ACC112 (cell line): Measurements from ENCODE around the gene MAGI1.

Experiments
- H2AFZ ChIP-seq: fragments of 200-600 bp; sonication (generic); one replicate; pipeline ENCODE4 v1.6.0; 2017; ENCODE audit warnings: antibody characterized with exemption, low read length; ENCODE audit not compliant: unreplicated experiment
- H3K27ac ChIP-seq: fragments of 200-600 bp; sonication (generic); 2 replicates; pipeline ENCODE4 v1.5.1; 2014; ENCODE audit warnings: low read depth, mild to moderate bottlenecking, antibody characterized with exemption, low read length, moderate library complexity
- H3K27me3 ChIP-seq: fragments of 200-600 bp; sonication (generic); 2 replicates; pipeline ENCODE4 v1.6.1; 2014; ENCODE audit warnings: mild to moderate bottlenecking, antibody characterized with exemption, low read length, moderate library complexity, mixed read lengths; ENCODE audit not compliant: insufficient read depth
- H3K36me3 ChIP-seq: fragments of 200-600 bp; sonication (generic); 2 replicates; pipeline ENCODE4 v1.6.1; 2016; ENCODE audit warnings: mild to moderate bottlenecking, antibody characterized with exemption, low read length, moderate library complexity, mixed read lengths; ENCODE audit not compliant: insufficient read depth
- H3K4me1 ChIP-seq: fragments of 200-600 bp; sonication (generic); one replicate; pipeline ENCODE4 v1.6.1; 2016; ENCODE audit warnings: low read length, mixed read lengths; ENCODE audit not compliant: insufficient read depth, unreplicated experiment, control insufficient read depth
- H3K4me3 ChIP-seq: fragments of 200-600 bp; sonication (generic); 2 replicates; pipeline ENCODE4 v1.5.1; 2014; ENCODE audit warnings: mild to moderate bottlenecking, low read depth, low read length
- H3K79me2 ChIP-seq: fragments of 200-600 bp; sonication (generic); one replicate; pipeline ENCODE4 v1.6.0; 2016; ENCODE audit warnings: low read length; ENCODE audit not compliant: control insufficient read depth, unreplicated experiment, insufficient read depth

MAGI1 gene

DNA sequence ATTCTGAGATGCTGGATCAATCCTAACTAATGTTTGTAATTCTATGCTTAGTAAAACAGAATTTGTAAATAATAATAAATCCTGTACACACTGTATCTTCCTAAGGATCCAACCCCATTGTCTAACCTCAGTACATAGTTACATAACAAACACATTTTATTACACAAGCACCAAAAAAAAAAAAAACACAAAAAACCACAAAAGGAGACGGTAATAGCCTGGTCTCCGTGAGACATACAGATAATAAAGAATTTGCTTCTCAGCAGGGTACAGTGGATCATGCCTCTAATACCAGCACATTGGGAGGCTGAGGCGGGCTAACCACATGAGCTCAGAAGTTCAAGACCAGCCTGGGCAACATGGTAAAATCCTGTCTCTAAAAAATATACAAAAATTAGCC lies 558.7 kb downstream of the MAGI1 start:
- no peaks in the 10 kb centered on the region for H3K4me1 ChIP-seq
- H3K79me2 ChIP-seq = no peaks in the 10 kb centered on the region

GRCh38 chr3:65478551-65479500 lies 559.9 kb downstream of the MAGI1 start:
- H3K36me3 ChIP-seq = no peaks in the 10 kb centered on the region
- no peaks in the 10 kb centered on the region for H3K4me1 ChIP-seq
- H3K27me3 ChIP-seq = no peaks in the 10 kb centered on the region
- H3K4me3 ChIP-seq = no peak overlapping the region
- no peaks in the 10 kb centered on the region for H3K79me2 ChIP-seq
- H2AFZ ChIP-seq = no peak overlapping the region
- no peak overlapping the region for H3K27ac ChIP-seq

More for the DNA sequence above, 558.7 kb downstream of the MAGI1 start:
- H3K27ac ChIP-seq = no peak overlapping the region
- H3K36me3 ChIP-seq = no peaks in the 10 kb centered on the region
- H3K27me3 ChIP-seq = no peaks in the 10 kb centered on the region
- H2AFZ ChIP-seq = no peak overlapping the region
- H3K4me3 ChIP-seq = no peak overlapping the region

- no peaks in the 10 kb centered on the region for H3K4me1 ChIP-seq
- H3K36me3 ChIP-seq = no peaks in the 10 kb centered on the region
- no peak overlapping the region for H2AFZ ChIP-seq
- H3K4me3 ChIP-seq = no peak overlapping the region
- no peaks in the 10 kb centered on the region for H3K27me3 ChIP-seq
- no peaks in the 10 kb centered on the region for H3K79me2 ChIP-seq
- H3K27ac ChIP-seq = no peak overlapping the region
Observed at GRCh38 chr3:65473736-65474135, 565.0 kb downstream of the MAGI1 start.

- Histone ChIP-seq H3K4me3 (no peak overlapping the region), H3K4me1 (no peaks in the 10 kb centered on the region), H3K79me2 (no peaks in the 10 kb centered on the region), H3K27ac (no peak overlapping the region), H3K36me3 (no peaks in the 10 kb centered on the region), H3K27me3 (no peaks in the 10 kb centered on the region), H2AFZ (no peak overlapping the region)
Observed at GRCh38 chr3:65472501-65472900, 566.2 kb downstream of the MAGI1 start.

GRCh38 chr3:65466300-65466988 lies 572.3 kb downstream of the MAGI1 start:
- H3K27me3 ChIP-seq = no peaks in the 10 kb centered on the region
- no peak overlapping the region for H3K4me3 ChIP-seq
- no peaks in the 10 kb centered on the region for H3K4me1 ChIP-seq
- H3K79me2 ChIP-seq = no peaks in the 10 kb centered on the region
- H2AFZ ChIP-seq = no peak overlapping the region
- H3K36me3 ChIP-seq = no peaks in the 10 kb centered on the region
- H3K27ac ChIP-seq = no peak overlapping the region

DNA sequence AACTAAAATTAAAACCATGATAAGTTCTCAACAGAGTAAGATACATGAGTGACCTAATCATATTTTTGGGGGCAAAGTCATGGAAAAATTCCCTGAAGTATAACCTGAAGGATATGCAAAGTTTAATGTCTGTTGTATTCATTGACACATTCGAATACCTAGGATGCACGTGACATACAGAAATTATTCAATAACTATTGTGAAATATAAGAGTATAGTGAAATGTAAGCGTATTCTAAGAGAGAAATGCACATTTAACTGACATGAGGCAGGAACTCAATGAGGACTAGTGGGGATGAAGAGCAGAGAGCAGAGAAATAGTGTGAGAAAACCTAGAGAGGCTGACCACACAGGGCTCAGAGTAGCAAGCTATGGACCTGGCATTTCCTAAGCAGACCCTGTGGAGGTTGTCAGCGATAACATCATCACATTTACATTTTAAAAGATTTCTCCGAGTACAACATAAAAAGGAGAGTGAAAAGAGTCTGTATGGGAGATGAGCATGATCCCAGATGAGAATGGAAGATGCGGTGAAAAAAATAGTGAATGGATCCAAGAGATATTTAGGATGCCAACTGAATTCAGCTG lies 588.8 kb downstream of the MAGI1 start:
- Histone ChIP-seq H3K27ac (no peak overlapping the region), H3K27me3 (no peaks in the 10 kb centered on the region), H3K4me1 (no peaks in the 10 kb centered on the region), H3K4me3 (no peak overlapping the region), H3K36me3 (no peaks in the 10 kb centered on the region), H2AFZ (no peak overlapping the region), H3K79me2 (no peaks in the 10 kb centered on the region)

DNA sequence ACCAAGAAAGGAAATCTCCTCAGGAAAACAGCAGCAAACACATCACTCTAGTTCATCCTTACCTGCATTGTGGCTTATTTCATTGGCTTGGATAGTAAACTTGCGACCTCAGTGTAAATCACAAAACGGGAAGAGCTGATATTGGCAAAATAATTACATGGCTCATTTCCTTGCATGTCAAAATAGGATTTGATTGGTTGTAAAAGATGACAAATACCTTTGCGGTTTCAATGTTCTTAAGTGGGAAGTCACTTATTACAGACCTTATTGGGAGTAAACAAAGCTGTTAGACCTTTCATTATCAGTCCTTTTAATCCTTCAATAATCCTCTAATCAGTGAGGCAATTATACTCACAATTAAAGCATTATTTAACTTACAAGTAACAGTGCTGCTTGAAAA lies 590.6 kb downstream of the MAGI1 start:
- Histone ChIP-seq H3K4me1 (no peaks in the 10 kb centered on the region), H2AFZ (no peak overlapping the region), H3K27me3 (no peaks in the 10 kb centered on the region)

DNA sequence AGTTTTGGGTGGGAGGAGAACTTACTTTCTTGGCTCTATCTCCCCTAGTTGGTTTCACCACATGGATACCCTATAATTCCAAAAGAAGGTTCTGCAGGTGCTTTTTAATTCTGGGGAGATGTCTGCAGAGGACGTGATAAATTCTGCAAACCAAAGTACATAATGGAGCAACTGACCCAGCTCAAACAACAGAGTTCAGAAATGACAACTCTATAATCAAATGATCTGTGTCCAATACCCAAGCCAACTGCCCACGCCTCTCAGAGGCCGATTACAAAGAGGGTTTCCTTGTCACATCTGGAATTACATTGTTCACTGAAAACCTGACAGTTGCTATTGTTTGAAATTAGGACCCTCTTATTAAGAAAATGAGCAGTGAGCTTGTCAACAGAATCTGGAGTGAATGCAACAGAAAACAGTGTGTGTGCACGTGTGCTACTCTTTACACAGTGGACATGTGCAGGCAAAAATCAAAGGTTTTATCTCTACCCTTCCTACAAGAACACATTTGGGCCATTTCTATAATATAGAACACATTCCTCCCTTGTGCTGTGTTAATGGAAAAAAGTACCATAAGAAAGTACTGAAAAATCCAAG lies 593.0 kb downstream of the MAGI1 start:
- no peak overlapping the region for H2AFZ ChIP-seq
- no peak overlapping the region for H3K27ac ChIP-seq
- no peaks in the 10 kb centered on the region for H3K27me3 ChIP-seq
- H3K4me3 ChIP-seq = no peak overlapping the region
- no peaks in the 10 kb centered on the region for H3K79me2 ChIP-seq
- H3K4me1 ChIP-seq = no peaks in the 10 kb centered on the region
- no peaks in the 10 kb centered on the region for H3K36me3 ChIP-seq

More for the DNA sequence above, 590.6 kb downstream of the MAGI1 start:
- Histone ChIP-seq H3K36me3 (no peaks in the 10 kb centered on the region), H3K79me2 (no peaks in the 10 kb centered on the region), H3K4me3 (no peak overlapping the region), H3K27ac (no peak overlapping the region)

DNA sequence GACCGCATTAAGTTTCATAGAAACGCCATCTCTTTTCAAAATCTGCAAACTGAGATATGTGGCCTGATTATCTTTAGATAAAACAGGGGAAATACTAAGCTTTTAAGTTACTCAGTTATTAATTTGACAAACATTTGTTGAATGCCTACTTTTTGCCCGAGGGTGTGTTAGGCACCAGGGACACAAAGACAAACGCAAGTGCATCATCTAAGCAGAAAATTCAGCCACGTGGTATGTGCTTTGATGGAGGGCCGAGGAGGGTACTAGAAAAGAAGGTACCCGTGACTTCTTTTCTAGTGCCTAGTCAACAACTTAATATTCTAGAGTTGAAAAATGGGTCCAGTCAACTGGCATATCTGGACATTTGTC lies 594.3 kb downstream of the MAGI1 start:
- Histone ChIP-seq H3K27me3 (no peaks in the 10 kb centered on the region), H2AFZ (no peak overlapping the region)

GRCh38 chr3:65443739-65444446 lies 594.8 kb downstream of the MAGI1 start:
- no peaks in the 10 kb centered on the region for H3K27me3 ChIP-seq
- H3K36me3 ChIP-seq = no peaks in the 10 kb centered on the region
- H3K79me2 ChIP-seq = no peaks in the 10 kb centered on the region
- no peak overlapping the region for H2AFZ ChIP-seq
- no peak overlapping the region for H3K4me3 ChIP-seq
- no peak overlapping the region for H3K27ac ChIP-seq
- H3K4me1 ChIP-seq = no peaks in the 10 kb centered on the region

More for the DNA sequence above, 594.3 kb downstream of the MAGI1 start:
- H3K4me1 ChIP-seq = no peaks in the 10 kb centered on the region
- no peak overlapping the region for H3K27ac ChIP-seq
- H3K79me2 ChIP-seq = no peaks in the 10 kb centered on the region
- no peak overlapping the region for H3K4me3 ChIP-seq
- no peaks in the 10 kb centered on the region for H3K36me3 ChIP-seq
